HCT116 (cell line): ENCODE data around the gene CHID1.

ENCODE experiments used
- ATF3 ChIP-seq: IDR thresholded peaks from 2 replicates; pipeline ENCODE4 v1.6.1; 2012
- FOSL1 ChIP-seq: IDR thresholded peaks from 2 replicates; pipeline ENCODE4 v1.6.1; 2012; ENCODE audit warnings: low read depth
- JUND ChIP-seq: IDR thresholded peaks from 2 replicates; pipeline ENCODE4 v1.6.1; 2012
- RAD21 ChIP-seq: IDR thresholded peaks from 2 replicates; pipeline ENCODE4 v1.6.1; 2012; ENCODE audit warnings: low read depth, mild to moderate bottlenecking
- YY1 ChIP-seq: IDR thresholded peaks from 2 replicates; pipeline ENCODE4 v1.6.1; 2011; ENCODE audit warnings: low read length, low read depth, moderate library complexity, mild to moderate bottlenecking; ENCODE audit not compliant: insufficient replicate concordance; ENCODE audit errors: extremely low read depth
- TF ChIP-seq, protein P1 (sequence below), 3 experiments: fragments of 200-600 bp in 1 of 3; sonication (generic) in 1 of 3; IDR thresholded peaks in 2 of 3; conservative IDR thresholded peaks in 1 of 3; 2 replicates each; pipeline ENCODE4 v1.5.1; 2012 to 2017; ENCODE audit warnings: low read depth in 2 of 3, low read length in 2 of 3, antibody characterized with exemption in 1 of 3, borderline replicate concordance in 1 of 3, control low read depth in 1 of 3, mild to moderate bottlenecking in 1 of 3, mixed read lengths in 1 of 3, mixed run types in 1 of 3, moderate library complexity in 1 of 3; ENCODE audit not compliant: insufficient read depth in 1 of 3

GRCh38 chr11:928786-929185 lies 18.2 kb upstream of the CHID1 start:
- TF ChIP-seq, protein P1, sequence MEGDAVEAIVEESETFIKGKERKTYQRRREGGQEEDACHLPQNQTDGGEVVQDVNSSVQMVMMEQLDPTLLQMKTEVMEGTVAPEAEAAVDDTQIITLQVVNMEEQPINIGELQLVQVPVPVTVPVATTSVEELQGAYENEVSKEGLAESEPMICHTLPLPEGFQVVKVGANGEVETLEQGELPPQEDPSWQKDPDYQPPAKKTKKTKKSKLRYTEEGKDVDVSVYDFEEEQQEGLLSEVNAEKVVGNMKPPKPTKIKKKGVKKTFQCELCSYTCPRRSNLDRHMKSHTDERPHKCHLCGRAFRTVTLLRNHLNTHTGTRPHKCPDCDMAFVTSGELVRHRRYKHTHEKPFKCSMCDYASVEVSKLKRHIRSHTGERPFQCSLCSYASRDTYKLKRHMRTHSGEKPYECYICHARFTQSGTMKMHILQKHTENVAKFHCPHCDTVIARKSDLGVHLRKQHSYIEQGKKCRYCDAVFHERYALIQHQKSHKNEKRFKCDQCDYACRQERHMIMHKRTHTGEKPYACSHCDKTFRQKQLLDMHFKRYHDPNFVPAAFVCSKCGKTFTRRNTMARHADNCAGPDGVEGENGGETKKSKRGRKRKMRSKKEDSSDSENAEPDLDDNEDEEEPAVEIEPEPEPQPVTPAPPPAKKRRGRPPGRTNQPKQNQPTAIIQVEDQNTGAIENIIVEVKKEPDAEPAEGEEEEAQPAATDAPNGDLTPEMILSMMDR (IDR thresholded peaks at IDR 0.05 in 2 of 3, conservative IDR thresholded peaks at IDR 0.05 in 1 of 3; ENCODE audit: borderline replicate concordance in 1 of 3, insufficient read depth in 1 of 3, low read depth in 2 of 3, low read length in 2 of 3) = no peak
- TF ChIP-seq RAD21 (no peak), YY1 (no peak), JUND (no peak), ATF3 (no peak), FOSL1 (no peak)
